HEK293 (cell line): Measurements from ENCODE around the gene ARHGAP23.

ENCODE experiments used
- CTCF ChIA-PET: fragments of 350-600 bp; formaldehyde crosslinking; extraction: SDS; loops from one replicate; lab custom pipeline; 2021; ENCODE audit warnings: antibody characterized with exemption; lab: Yijun Ruan, JAX
- POLR2A ChIA-PET: fragments of 300-600 bp; formaldehyde crosslinking; extraction: SDS; loops from one replicate; lab custom pipeline; 2020; ENCODE audit warnings: antibody characterized with exemption, inconsistent platforms; lab: Yijun Ruan, JAX
- H3K27ac ChIP-seq: fragments of 200-500 bp; sonication (Bioruptor generic); 2 replicates; pipeline ENCODE4 v1.5.1; 2014; ENCODE audit warnings: low read depth, low read length, control low read depth, inconsistent platforms; ENCODE audit errors: extremely low read depth
- H3K36me3 ChIP-seq, 2 experiments: fragments of 200-500 bp in 1 of 2; sonication (Bioruptor generic) in 1 of 2; 1 replicate in 1 of 2; 2 replicates in 1 of 2; pipeline ENCODE4 v1.5.1; 2014 to 2017; ENCODE audit warnings: inconsistent platforms in 2 of 2, low read length in 2 of 2; ENCODE audit not compliant: control insufficient read depth in 2 of 2, insufficient read depth in 1 of 2
- H3K4me1 ChIP-seq: fragments of 200-500 bp; sonication (Bioruptor generic); 2 replicates; pipeline ENCODE4 v1.5.1; 2014; ENCODE audit warnings: mild to moderate bottlenecking, low read length, inconsistent platforms; ENCODE audit not compliant: control insufficient read depth, insufficient read depth
- H3K4me3 ChIP-seq: 2 replicates; pipeline ENCODE4 v1.5.1; 2011; ENCODE audit warnings: low read depth, mild to moderate bottlenecking, control low read depth, low read length, moderate library complexity
- H3K9me3 ChIP-seq: fragments of 200-500 bp; sonication (Bioruptor generic); 2 replicates; pipeline ENCODE4 v1.5.1; 2014; ENCODE audit warnings: low read depth, low read length, inconsistent platforms; ENCODE audit not compliant: control insufficient read depth, insufficient read depth
- ELK4 ChIP-seq: IDR thresholded peaks from 2 replicates; pipeline ENCODE4 v1.6.1; 2011; ENCODE audit warnings: mild to moderate bottlenecking, low read depth, low read length, borderline replicate concordance
- INSM2 ChIP-seq: fragments of 450-650 bp; formaldehyde crosslinking; IDR thresholded peaks from 2 replicates; pipeline ENCODE4 v1.5.1; 2016; ENCODE audit warnings: missing biosample characterization, missing genetic modification characterization
- KLF10 ChIP-seq: fragments of 450-650 bp; IDR thresholded peaks from 2 replicates; pipeline ENCODE4 v1.5.1; 2018; ENCODE audit warnings: missing biosample characterization, mild to moderate bottlenecking, missing genetic modification characterization
- KLF16 ChIP-seq: fragments of 450-650 bp; formaldehyde crosslinking; IDR thresholded peaks from 2 replicates; pipeline ENCODE4 v1.5.1; 2017; ENCODE audit warnings: missing biosample characterization, missing genetic modification characterization
- OSR2 ChIP-seq: fragments of 450-650 bp; formaldehyde crosslinking; IDR thresholded peaks from 2 replicates; pipeline ENCODE4 v1.5.1; 2016; ENCODE audit warnings: missing biosample characterization, missing genetic modification characterization
- PRDM6 ChIP-seq: fragments of 450-650 bp; formaldehyde crosslinking; IDR thresholded peaks from 2 replicates; pipeline ENCODE4 v1.5.1; 2017; ENCODE audit warnings: missing biosample characterization, missing genetic modification characterization
- SCRT2 ChIP-seq: fragments of 450-650 bp; formaldehyde crosslinking; IDR thresholded peaks from 2 replicates; pipeline ENCODE4 v1.5.1; 2016; ENCODE audit warnings: missing biosample characterization, missing genetic modification characterization
- YY2 ChIP-seq: fragments of 450-650 bp; formaldehyde crosslinking; IDR thresholded peaks from 2 replicates; pipeline ENCODE4 v1.5.1; 2016; ENCODE audit warnings: missing biosample characterization, missing genetic modification characterization
- ZBTB44 ChIP-seq: fragments of 450-650 bp; IDR thresholded peaks from 2 replicates; pipeline ENCODE4 v1.5.1; 2018; ENCODE audit warnings: missing biosample characterization, mild to moderate bottlenecking, missing genetic modification characterization
- ZFP69B ChIP-seq: fragments of 450-650 bp; formaldehyde crosslinking; IDR thresholded peaks from 2 replicates; pipeline ENCODE4 v1.5.1; 2016; ENCODE audit warnings: missing biosample characterization, missing genetic modification characterization
- ZNF169 ChIP-seq: fragments of 450-650 bp; formaldehyde crosslinking; IDR thresholded peaks from 2 replicates; pipeline ENCODE4 v1.5.1; 2016; ENCODE audit warnings: missing biosample characterization, missing genetic modification characterization
- ZNF2 ChIP-seq: fragments of 450-650 bp; formaldehyde crosslinking; IDR thresholded peaks from 2 replicates; pipeline ENCODE4 v1.5.1; 2016; ENCODE audit warnings: missing biosample characterization, missing genetic modification characterization
- ZNF37A ChIP-seq: fragments of 450-650 bp; IDR thresholded peaks from 2 replicates; pipeline ENCODE4 v1.5.1; 2018; ENCODE audit warnings: missing biosample characterization, missing genetic modification characterization
- ZNF423 ChIP-seq: fragments of 450-650 bp; formaldehyde crosslinking; IDR thresholded peaks from 2 replicates; pipeline ENCODE4 v1.5.1; 2016; ENCODE audit warnings: missing biosample characterization, missing genetic modification characterization
- ZNF529 ChIP-seq: fragments of 450-650 bp; formaldehyde crosslinking; IDR thresholded peaks from 2 replicates; pipeline ENCODE4 v1.5.1; 2017; ENCODE audit warnings: missing genetic modification characterization, missing biosample characterization; ENCODE audit not compliant: insufficient replicate concordance
- ZNF549 ChIP-seq: fragments of 450-650 bp; IDR thresholded peaks from 2 replicates; pipeline ENCODE4 v1.5.1; 2018; ENCODE audit warnings: missing biosample characterization, missing genetic modification characterization, mild to moderate bottlenecking, inconsistent platforms, moderate library complexity
- ZNF558 ChIP-seq: fragments of 450-650 bp; formaldehyde crosslinking; IDR thresholded peaks from 2 replicates; pipeline ENCODE4 v1.5.1; 2016; ENCODE audit warnings: missing biosample characterization, missing genetic modification characterization
- ZNF561 ChIP-seq: fragments of 450-650 bp; IDR thresholded peaks from 2 replicates; pipeline ENCODE4 v1.5.1; 2018; ENCODE audit warnings: missing biosample characterization, missing genetic modification characterization, borderline replicate concordance
- ZNF701 ChIP-seq: fragments of 450-650 bp; formaldehyde crosslinking; IDR thresholded peaks from 2 replicates; pipeline ENCODE4 v1.5.1; 2016; ENCODE audit warnings: missing biosample characterization, missing genetic modification characterization
- ZNF768 ChIP-seq: fragments of 450-650 bp; formaldehyde crosslinking; IDR thresholded peaks from 2 replicates; pipeline ENCODE4 v1.5.1; 2018; ENCODE audit warnings: missing biosample characterization, mild to moderate bottlenecking, missing genetic modification characterization
- ZSCAN16 ChIP-seq: fragments of 450-650 bp; formaldehyde crosslinking; IDR thresholded peaks from 2 replicates; pipeline ENCODE4 v1.5.1; 2016; ENCODE audit warnings: missing biosample characterization, missing genetic modification characterization
- ZSCAN18 ChIP-seq: fragments of 450-650 bp; formaldehyde crosslinking; IDR thresholded peaks from 2 replicates; pipeline ENCODE4 v1.5.1; 2016; ENCODE audit warnings: missing biosample characterization, missing genetic modification characterization
- ZSCAN5A ChIP-seq: fragments of 450-650 bp; formaldehyde crosslinking; IDR thresholded peaks from 2 replicates; pipeline ENCODE4 v1.5.1; 2016; ENCODE audit warnings: missing biosample characterization, missing genetic modification characterization

ARHGAP23 gene

GRCh38 chr17:38403491-38403890 is 24.8 kb upstream of the ARHGAP23 start (continued):
- no peak for TF ChIP-seq PRDM6 (tag by site-specific recombination)
- no peak for TF ChIP-seq ZNF701
- TF ChIP-seq INSM2 (tag by site-specific recombination), result no peak
- TF ChIP-seq ZBTB44 (tag by site-specific recombination), result peak; percentile 78
- no peak for TF ChIP-seq ZNF549 (tag by site-specific recombination)

GRCh38 chr17:38404174-38404943 is 23.9 kb upstream of the ARHGAP23 start:
- H3K27ac ChIP-seq, result 0 out of 2 replicates have a peak overlapping the region, but pooled peaks have one; percentile 5
- no peak overlapping the region for H3K4me3 ChIP-seq
- H3K36me3 ChIP-seq, result peaks cover 15 to 48% of the 10 kb centered on the region in 2 experiments
- ChIA-PET POLR2A (interaction anchor here (1.2 kb wide), 3 partner anchors 10 to 63 kb away, joined by 3 to 6 read pairs (median 4); partner anchors contain the start of gene SOCS7), CTCF (interaction anchor here (0.6 to 6.2 kb wide), 12 partner anchors 9 to 1059 kb away, joined by 3 to 41 read pairs (median 4); no protein-coding TSS in a partner anchor)
- no peaks in the 10 kb centered on the region for H3K9me3 ChIP-seq
- peaks cover 7% of the 10 kb centered on the region; the same call in 1 of the 2 replicates for H3K4me1 ChIP-seq
- no peak for TF ChIP-seq ZNF529 (tag by site-specific recombination)
- TF ChIP-seq ZNF37A (tag by site-specific recombination), result no peak
- no peak for TF ChIP-seq ZNF561
- no peak for TF ChIP-seq ZNF2 (tag by site-specific recombination)
- no peak for TF ChIP-seq KLF16 (tag by site-specific recombination)
- no peak for TF ChIP-seq ZFP69B (tag by site-specific recombination)
- no peak for TF ChIP-seq KLF10
- TF ChIP-seq ZNF423, result no peak
- no peak for TF ChIP-seq ZSCAN16 (tag by site-specific recombination)
- TF ChIP-seq ZNF558, result no peak

- H3K36me3 ChIP-seq, result peaks cover 6 to 35% of the 10 kb centered on the region in 2 experiments
- no peak overlapping the region for H3K27ac ChIP-seq
- peaks cover 7% of the 10 kb centered on the region; the same call in 1 of the 2 replicates for H3K4me1 ChIP-seq
- H3K4me3 ChIP-seq, result no peak overlapping the region
- POLR2A ChIA-PET, result interaction anchor here (0.5 kb wide), 1 partner anchor 16 kb away, joined by 3 read pairs; no protein-coding TSS in a partner anchor
- CTCF ChIA-PET, result interaction anchor here (1.5 kb wide), 1 partner anchor 9 kb away, joined by 3 read pairs; no protein-coding TSS in a partner anchor
- no peaks in the 10 kb centered on the region for H3K9me3 ChIP-seq
- no peak for TF ChIP-seq ELK4
- TF ChIP-seq ZNF768 (tag by site-specific recombination), result no peak
- TF ChIP-seq ZSCAN18 (tag by site-specific recombination), result no peak
- TF ChIP-seq ZNF169 (tag by site-specific recombination), result no peak
- no peak for TF ChIP-seq YY2 (tag by site-specific recombination)
- TF ChIP-seq ZSCAN5A (tag by site-specific recombination), result no peak
- no peak for TF ChIP-seq OSR2 (tag by site-specific recombination)
- no peak for TF ChIP-seq SCRT2
Measured at GRCh38 chr17:38405654-38406053, 22.6 kb upstream of the ARHGAP23 start.
